ENCODE results near the gene GSC2.

Gene GSC2

GRCh38 chr22:19178657-19179496, 28.8 kb upstream of the GSC2 start, which contains the start of gene SLC25A1:
TSS of gene SLC25A1 (minus strand) at chr22:19178736. CDS start at chr22:19178673, 63 bp downstream.
- Mint-ChIP-seq H3K36me3 (ENCODE audit: low read depth) (no peaks in the 10 kb centered on the region), H3K4me3 (peak within 1 kb of the TSS; percentile 84 to 96 (median 91)), H3K9me3 (no peaks in the 10 kb centered on the region), H3K27ac (peak within 1 kb of the TSS; percentile 89 to 98 (median 95)), H3K27me3 (ENCODE audit: low read depth) (no peaks in the 10 kb centered on the region), H3K4me1 (peaks cover 14% of the 10 kb centered on the region)
- TF ChIP-seq, protein P1, sequence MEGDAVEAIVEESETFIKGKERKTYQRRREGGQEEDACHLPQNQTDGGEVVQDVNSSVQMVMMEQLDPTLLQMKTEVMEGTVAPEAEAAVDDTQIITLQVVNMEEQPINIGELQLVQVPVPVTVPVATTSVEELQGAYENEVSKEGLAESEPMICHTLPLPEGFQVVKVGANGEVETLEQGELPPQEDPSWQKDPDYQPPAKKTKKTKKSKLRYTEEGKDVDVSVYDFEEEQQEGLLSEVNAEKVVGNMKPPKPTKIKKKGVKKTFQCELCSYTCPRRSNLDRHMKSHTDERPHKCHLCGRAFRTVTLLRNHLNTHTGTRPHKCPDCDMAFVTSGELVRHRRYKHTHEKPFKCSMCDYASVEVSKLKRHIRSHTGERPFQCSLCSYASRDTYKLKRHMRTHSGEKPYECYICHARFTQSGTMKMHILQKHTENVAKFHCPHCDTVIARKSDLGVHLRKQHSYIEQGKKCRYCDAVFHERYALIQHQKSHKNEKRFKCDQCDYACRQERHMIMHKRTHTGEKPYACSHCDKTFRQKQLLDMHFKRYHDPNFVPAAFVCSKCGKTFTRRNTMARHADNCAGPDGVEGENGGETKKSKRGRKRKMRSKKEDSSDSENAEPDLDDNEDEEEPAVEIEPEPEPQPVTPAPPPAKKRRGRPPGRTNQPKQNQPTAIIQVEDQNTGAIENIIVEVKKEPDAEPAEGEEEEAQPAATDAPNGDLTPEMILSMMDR (IDR thresholded peaks at IDR 0.05; ENCODE audit: unreplicated experiment in 3 of 3) = no peak

DNA sequence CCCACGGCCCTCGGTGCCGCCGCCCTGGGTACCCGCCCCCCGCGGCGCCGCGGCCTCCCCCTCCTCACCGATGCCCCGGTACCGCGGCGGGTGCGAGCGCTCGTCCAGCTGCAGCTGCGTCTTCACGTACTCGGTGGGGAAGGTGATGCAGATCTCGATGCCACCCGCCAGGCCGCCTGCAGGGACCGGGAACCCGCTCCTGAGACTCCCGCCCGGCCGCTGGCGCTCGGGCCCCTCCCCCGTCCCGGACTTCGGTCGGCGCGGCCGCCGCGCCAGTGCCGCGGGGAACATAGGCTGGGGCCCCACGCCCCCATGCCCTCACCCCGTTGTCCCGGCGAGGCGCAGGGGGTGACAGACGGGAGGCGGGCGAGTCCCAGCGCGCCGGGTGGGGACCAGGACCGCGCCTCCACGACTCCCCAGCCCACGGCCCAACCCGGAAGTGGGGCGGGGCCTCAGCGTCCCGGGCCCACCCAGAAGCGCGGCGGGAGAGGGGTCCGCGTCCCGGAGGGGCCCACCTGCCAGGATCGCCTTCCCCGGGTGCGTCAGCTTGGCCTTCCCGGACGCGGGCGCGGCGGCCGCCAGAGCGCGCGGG, 28.1 kb upstream of the GSC2 start:
- no peak overlapping the region for H3K27ac Mint-ChIP-seq
- H3K4me3 Mint-ChIP-seq = peak overlapping the region; percentile 41 to 75 (median 69)
- H3K36me3 Mint-ChIP-seq (ENCODE audit: low read depth) = no peaks in the 10 kb centered on the region
- H3K4me1 Mint-ChIP-seq = peaks cover 18% of the 10 kb centered on the region
- no peaks in the 10 kb centered on the region for H3K9me3 Mint-ChIP-seq
- TF ChIP-seq, protein P1 (IDR thresholded peaks at IDR 0.05; ENCODE audit: unreplicated experiment in 3 of 3) = no peak
- H3K27me3 Mint-ChIP-seq (ENCODE audit: low read depth) = peaks cover 1% of the 10 kb centered on the region

DNA sequence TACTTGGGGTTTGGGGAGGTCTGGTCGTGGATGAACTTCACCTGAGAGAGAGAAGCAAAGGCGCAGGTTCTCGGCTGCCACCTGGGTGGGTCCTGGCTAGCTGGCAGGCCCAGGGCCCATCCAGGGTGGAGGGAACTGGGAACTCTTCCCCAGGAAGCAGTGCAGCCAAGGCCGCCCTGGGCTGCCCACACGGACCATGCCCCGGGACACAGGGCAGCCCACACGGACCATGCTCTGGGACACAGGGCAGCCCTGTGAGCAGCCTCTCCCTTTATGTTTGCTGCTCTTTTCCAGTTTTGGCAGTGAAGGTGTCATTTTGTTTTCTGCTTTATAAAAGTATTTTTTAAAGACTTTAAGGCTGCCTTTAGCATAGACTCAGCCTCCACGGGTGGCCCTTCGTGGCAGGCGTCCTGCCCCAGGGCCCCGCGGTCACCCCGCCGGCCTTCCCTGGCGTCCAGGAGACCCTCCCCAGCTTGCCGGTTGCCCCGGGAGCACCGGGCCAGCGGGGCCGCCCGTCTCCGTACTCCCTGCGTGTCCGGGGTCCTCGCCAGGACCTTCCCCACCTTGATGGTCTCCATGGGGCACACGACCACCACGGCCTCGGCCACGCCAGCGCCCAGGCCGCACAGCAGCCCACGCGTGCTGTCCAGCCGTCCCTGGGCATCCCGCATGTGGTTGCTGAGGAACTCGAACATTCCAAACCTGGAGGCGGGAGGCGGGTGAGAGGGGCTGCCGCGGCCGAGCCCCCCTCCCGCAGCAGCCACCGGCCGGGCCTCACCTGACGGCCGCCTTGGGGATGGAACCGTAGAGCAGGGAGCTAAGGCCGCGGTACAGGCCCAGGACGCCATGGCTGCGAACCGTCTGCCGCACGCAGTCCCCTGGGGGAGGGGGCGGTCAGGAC, 27.3 kb upstream of the GSC2 start:
- Mint-ChIP-seq H3K27ac (peak overlapping the region in 1 of 3 experiments; percentile 54), H3K4me1 (peaks cover 26% of the 10 kb centered on the region), H3K27me3 (ENCODE audit: low read depth) (peaks cover 3% of the 10 kb centered on the region), H3K4me3 (peak overlapping the region; percentile 78 to 86 (median 85)), H3K36me3 (ENCODE audit: low read depth) (no peaks in the 10 kb centered on the region), H3K9me3 (no peaks in the 10 kb centered on the region)
- TF ChIP-seq, protein P1 (IDR thresholded peaks at IDR 0.05; ENCODE audit: unreplicated experiment in 3 of 3) = no peak

DNA sequence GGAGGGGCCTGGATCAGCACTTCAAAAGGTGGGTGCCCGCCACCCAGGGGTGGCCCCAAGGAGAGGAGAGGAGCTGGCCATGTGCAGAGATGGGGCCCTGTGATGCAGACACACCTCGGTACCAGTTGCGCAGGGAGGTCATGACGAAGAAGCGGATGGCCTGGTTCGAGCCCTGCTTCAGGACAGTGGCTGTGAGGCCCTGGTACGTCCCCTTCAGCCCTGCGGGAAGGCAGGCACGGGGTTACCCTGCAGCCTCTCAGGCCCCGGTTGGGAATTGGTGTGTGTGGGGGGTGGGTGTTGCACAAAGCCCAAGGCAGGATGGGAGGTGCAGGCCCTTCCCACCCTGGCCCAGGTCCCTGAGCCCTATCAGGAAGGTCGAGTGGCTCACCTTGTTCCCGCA, 26.6 kb upstream of the GSC2 start:
- Mint-ChIP-seq H3K27me3 (ENCODE audit: low read depth) (peaks cover 3% of the 10 kb centered on the region), H3K4me1 (peaks cover 31% of the 10 kb centered on the region), H3K36me3 (ENCODE audit: low read depth) (no peaks in the 10 kb centered on the region), H3K4me3 (peak overlapping the region; percentile 78 to 86 (median 81)), H3K9me3 (no peaks in the 10 kb centered on the region), H3K27ac (peak overlapping the region in 1 of 3 experiments; percentile 59)
- TF ChIP-seq, protein P1 (IDR thresholded peaks at IDR 0.05; ENCODE audit: unreplicated experiment in 3 of 3) = no peak

DNA sequence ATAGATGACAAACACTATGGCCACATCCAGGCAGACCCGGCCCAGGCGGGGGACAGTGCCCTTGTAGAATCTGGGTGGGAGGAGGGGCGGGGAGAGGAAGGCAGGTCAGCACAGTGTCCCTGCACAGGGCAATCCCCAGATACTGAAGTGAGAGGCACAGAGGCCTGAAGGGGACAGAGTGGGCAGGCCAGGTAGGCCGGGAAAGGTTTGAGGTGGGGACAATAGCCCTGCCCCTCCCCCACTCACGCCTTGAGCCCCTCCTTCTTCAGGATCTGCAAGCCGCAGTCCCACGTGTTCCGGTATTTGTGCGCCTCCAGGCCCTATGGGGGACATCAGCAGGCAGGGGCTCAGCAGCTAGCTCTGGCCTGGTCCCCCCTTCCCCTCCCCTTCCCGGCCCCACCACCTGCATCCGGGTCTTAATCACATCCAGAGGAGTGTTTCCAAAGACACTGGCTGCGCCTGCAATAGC, 26.1 kb upstream of the GSC2 start:
- Mint-ChIP-seq H3K27ac (peak overlapping the region in 2 of 3 experiments; percentile 43 to 59), H3K27me3 (ENCODE audit: low read depth) (peaks cover 6% of the 10 kb centered on the region), H3K4me1 (peaks cover 29% of the 10 kb centered on the region), H3K36me3 (ENCODE audit: low read depth) (no peaks in the 10 kb centered on the region), H3K9me3 (no peaks in the 10 kb centered on the region), H3K4me3 (peak overlapping the region; percentile 78 to 86 (median 81))
- TF ChIP-seq, protein P1 (IDR thresholded peaks at IDR 0.05; ENCODE audit: unreplicated experiment in 3 of 3) = no peak
